Right atrium auricular region (tissue), 2 donors: Measurements from ENCODE around the gene MRPL36. TPM values are rescaled to one million over a fixed set of nuclear protein-coding genes. Genes with fewer than 3 reads are reported as not detected.

Experiments used
- DNase-seq: peaks from one replicate; pipeline ENCODE4 v3.0.0-alpha.2; 2019; ENCODE audit warnings: low spot score
- H3K27ac ChIP-seq, 2 donors: fragments of 200-600 bp; sonication (generic); 1 replicate in 1 of 2; 2 replicates in 1 of 2; pipeline ENCODE4 v1.5.1; 2016 to 2019
- H3K27me3 ChIP-seq, 2 donors: fragments of 200-600 bp; sonication (generic); one replicate each; pipeline versions ENCODE4 v1.5.1 to v1.6.0; 2017 to 2019
- H3K36me3 ChIP-seq: fragments of 200-600 bp; sonication (generic); one replicate; pipeline ENCODE4 v1.5.1; 2016
- H3K4me1 ChIP-seq, 2 donors: fragments of 200-600 bp; sonication (generic); one replicate each; pipeline versions ENCODE4 v1.5.1 to v1.6.0; 2017 to 2019
- H3K4me3 ChIP-seq, 2 donors: fragments of 200-600 bp; sonication (generic); 1 replicate in 1 of 2; 2 replicates in 1 of 2; pipeline ENCODE4 v1.5.1; 2017 to 2019; ENCODE audit warnings: mild to moderate bottlenecking in 1 of 2, moderate library complexity in 1 of 2
- H3K9me3 ChIP-seq, 2 donors: fragments of 200-600 bp; sonication (generic); one replicate each; pipeline ENCODE4 v1.5.1; 2019
- CTCF ChIP-seq, 2 donors: fragments of 200-600 bp; sonication (generic); IDR thresholded peaks; one replicate each; pipeline ENCODE4 v1.5.1; 2019; ENCODE audit warnings: antibody characterized with exemption in 2 of 2
- total RNA-seq, 2 donors: library from RNA; depleted of rRNA; stranded (reverse); fragments of >200 nt; gene quantifications; one replicate each; pipeline ENCODE4 v1.1.0, GENCODE V29; 2016

The MRPL36 gene
- total RNA-seq, 2 donors from 2014 or later: 40.5 to 41.2 TPM

- no peaks in the 10 kb centered on the region for H3K36me3 ChIP-seq
- no peaks in the 10 kb centered on the region for H3K4me1 ChIP-seq
- no peak overlapping the region for H3K4me3 ChIP-seq
- H3K9me3 ChIP-seq: no peaks in the 10 kb centered on the region
- no peak for DNase-seq
- TF ChIP-seq CTCF (IDR thresholded peaks at IDR 0.05): no peak
- no peaks in the 10 kb centered on the region for H3K27me3 ChIP-seq
- H3K27ac ChIP-seq: no peak overlapping the region
These were observed 46.1 kb downstream of the MRPL36 start for GRCh38 chr5:1753490-1753889.

DNA sequence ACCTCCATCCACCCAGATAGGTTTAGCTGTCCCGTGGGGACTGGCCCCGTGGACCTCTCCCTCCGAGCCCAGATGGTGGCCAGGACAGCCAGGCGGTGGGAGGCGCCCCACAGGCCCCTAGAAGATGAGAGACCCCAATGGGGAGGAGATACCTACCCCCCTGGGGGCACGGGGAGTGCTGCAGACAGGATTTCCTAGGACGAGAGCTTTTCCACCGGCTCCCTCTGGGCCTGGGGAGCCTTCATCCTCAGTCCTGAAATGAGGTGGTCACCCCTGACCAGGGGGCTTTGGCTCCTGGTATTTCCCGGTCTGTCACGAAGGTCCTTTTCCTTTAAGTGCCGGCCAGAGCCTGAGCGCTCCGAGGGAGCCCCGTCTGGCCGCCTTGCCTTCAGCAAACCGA is 46.8 kb downstream of the MRPL36 start:
- H3K27me3 ChIP-seq: no peaks in the 10 kb centered on the region
- H3K4me3 ChIP-seq: no peak overlapping the region
- H3K4me1 ChIP-seq: no peaks in the 10 kb centered on the region
- no peak overlapping the region for H3K27ac ChIP-seq
- TF ChIP-seq CTCF (IDR thresholded peaks at IDR 0.05): no peak
- H3K9me3 ChIP-seq: no peaks in the 10 kb centered on the region
- no peak for DNase-seq
- no peaks in the 10 kb centered on the region for H3K36me3 ChIP-seq

DNA sequence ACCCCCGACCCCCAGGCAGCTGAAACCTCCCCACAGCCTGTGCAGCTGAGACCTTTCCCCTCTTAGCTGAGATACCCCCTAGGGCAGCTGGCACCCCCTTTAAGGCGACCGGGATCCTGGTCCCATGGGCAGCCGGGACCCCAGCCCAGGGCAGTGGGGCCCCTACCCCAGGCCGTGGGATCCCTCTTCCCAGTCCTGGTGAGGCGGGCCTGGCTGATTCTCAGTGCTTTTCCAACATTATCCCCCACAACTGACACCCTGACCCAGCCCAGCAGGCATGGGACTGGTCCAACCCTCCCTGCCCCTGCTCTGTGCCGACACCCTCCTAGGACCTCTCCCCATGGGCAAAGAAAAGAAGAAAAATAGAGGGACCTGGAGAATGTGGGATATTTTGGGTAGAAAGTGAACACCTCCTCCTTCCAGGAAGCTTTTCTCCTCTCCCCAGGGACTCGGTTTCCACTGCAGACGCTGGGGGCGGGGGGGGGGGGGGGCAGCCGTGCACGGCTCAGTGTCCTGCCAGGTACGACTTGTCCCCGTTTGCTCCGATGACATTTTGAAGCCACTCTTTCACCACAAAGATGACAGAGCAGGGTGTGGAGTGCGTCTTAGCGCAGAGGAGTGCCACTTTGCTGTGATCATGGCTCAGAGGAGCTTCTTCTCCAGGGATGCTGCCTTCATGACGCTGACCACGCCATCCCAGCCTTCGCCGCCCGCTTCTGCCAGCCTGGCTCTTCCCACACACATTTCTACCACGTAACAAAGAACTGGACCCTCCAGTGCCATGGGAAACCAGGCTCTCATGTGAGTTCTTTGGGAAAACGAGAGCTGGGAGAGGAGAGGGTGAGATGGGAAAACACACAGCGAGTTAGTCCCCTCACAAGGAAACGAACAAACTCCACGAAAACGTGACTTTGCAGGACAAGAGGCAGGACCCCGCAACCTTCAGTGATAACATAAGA is 47.5 kb downstream of the MRPL36 start:
- Histone ChIP-seq H3K27me3 (no peaks in the 10 kb centered on the region), H3K4me1 (no peaks in the 10 kb centered on the region), H3K4me3 (no peak overlapping the region), H3K9me3 (no peaks in the 10 kb centered on the region), H3K27ac (no peak overlapping the region), H3K36me3 (no peaks in the 10 kb centered on the region)
- TF ChIP-seq CTCF (IDR thresholded peaks at IDR 0.05): no peak
- DNase-seq: no peak

DNA sequence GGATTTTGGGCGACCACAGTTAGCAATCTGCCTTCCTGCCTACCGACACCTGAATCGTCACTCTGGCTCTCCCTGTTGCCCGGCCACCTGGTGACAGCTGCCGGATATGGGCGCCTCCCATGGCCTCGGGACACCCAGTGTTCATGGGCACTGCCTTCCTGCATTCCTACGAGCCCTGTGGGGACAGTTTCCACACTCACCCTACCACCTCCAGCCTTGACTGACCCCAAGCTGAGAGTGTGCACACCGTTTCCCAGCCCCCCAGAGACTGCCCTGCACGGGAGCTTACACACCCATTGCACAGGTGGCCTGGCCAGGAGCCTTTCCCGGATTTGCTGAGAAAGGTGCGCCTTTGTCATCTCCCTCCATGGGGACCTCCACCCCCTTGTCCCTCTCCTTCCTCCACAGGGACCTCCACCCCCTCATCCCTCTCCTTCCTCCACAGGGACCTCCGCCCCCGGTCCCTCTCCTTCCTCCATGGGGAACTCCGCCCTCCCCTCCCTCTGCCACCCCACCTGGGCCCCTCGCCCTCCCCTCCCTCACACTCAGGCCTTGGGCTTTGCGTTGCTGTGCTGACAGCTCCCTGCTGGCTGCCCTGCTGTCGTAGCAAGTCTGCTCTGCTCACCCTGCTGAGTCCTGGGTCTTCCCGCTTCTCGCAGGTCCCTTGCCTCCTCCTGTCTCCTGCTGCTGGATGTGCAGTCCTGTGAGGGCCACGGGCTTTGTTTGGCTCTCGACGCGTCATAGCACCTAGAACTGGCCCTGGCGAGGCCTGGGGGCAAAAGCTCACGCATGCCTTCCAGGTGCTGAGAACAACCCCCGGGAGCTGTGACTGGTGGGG is 48.4 kb downstream of the MRPL36 start:
- Histone ChIP-seq H3K27ac (no peak overlapping the region), H3K4me3 (no peak overlapping the region), H3K36me3 (no peaks in the 10 kb centered on the region), H3K27me3 (no peaks in the 10 kb centered on the region), H3K4me1 (no peaks in the 10 kb centered on the region), H3K9me3 (no peaks in the 10 kb centered on the region)
- no peak for TF ChIP-seq CTCF (IDR thresholded peaks at IDR 0.05)
- no peak for DNase-seq

DNA sequence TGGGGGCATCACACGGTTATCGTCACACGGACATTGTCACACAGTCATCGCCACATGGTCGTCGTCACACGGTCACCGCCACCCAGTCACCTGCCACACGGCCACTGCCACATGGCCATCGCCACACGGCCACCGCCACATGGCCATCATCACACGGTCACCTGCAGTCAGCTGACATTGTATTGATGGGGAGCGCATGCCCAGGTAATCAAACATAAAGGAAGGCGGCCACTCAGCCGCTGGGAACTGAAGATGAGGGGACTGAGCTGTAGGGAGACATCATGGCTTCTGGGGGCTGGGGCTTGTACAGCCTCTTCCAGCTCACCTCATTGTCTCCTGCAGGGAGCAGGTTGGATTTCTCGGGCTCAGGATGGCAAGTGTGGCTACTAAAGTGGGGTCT is 49.2 kb downstream of the MRPL36 start:
- no peaks in the 10 kb centered on the region for H3K4me1 ChIP-seq
- TF ChIP-seq CTCF (IDR thresholded peaks at IDR 0.05): no peak
- no peak for DNase-seq
- no peak overlapping the region for H3K4me3 ChIP-seq
- H3K36me3 ChIP-seq: no peaks in the 10 kb centered on the region
- H3K27me3 ChIP-seq: no peaks in the 10 kb centered on the region
- H3K9me3 ChIP-seq: no peaks in the 10 kb centered on the region
- H3K27ac ChIP-seq: no peak overlapping the region
